Activated naive CD4-positive, alpha-beta T cell treated with anti-CD3 and anti-CD28 coated beads, Interleukin-2, amount 50 U/mL, for 24 hours (primary cell): ENCODE results near the gene CEBPA.
A peak's percentile ranks its signal among the peaks of the same experiment; 100 is the strongest.

Experiments
- H3K27ac Mint-ChIP-seq: one replicate; pipeline ENCODE4 v1.8.0; 2021; ENCODE audit warnings: mild to moderate bottlenecking, mixed read lengths
- H3K27me3 Mint-ChIP-seq: one replicate; pipeline ENCODE4 v1.8.0; 2021; ENCODE audit warnings: mixed read lengths
- H3K36me3 Mint-ChIP-seq: one replicate; pipeline ENCODE4 v1.8.0; 2021; ENCODE audit warnings: mixed read lengths
- H3K4me1 Mint-ChIP-seq: one replicate; pipeline ENCODE4 v1.8.0; 2021; ENCODE audit warnings: mixed read lengths
- H3K4me3 Mint-ChIP-seq: one replicate; pipeline ENCODE4 v1.8.0; 2021; ENCODE audit warnings: mild to moderate bottlenecking, mixed read lengths
- H3K9me3 Mint-ChIP-seq: one replicate; pipeline ENCODE4 v1.8.0; 2021; ENCODE audit warnings: mixed read lengths

The CEBPA gene

DNA sequence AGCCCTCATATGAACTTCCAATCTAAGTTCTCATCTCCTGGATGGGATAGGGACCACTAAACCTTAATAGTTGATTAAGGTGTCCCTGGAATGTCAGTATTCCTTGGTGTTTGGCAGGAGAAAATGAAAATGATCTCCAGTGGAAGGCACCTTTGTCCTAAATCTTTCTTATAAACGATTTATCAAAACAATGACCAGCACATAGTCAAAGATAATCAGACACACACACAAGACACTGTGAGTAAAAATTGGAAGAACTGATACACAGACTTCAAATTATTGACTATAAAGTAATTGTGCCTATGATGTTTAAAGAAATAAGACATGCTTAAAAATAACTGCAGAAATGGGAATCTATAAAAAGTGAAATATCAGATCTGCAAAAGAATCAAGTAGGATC is 13.7 kb downstream of the CEBPA start:
- H3K27ac Mint-ChIP-seq = no peak overlapping the region
- H3K36me3 Mint-ChIP-seq = peaks cover 9% of the 10 kb centered on the region
- peaks cover 19% of the 10 kb centered on the region for H3K9me3 Mint-ChIP-seq
- H3K4me1 Mint-ChIP-seq = peaks cover 4% of the 10 kb centered on the region
- peaks cover 12% of the 10 kb centered on the region for H3K27me3 Mint-ChIP-seq
- H3K4me3 Mint-ChIP-seq = no peak overlapping the region

DNA sequence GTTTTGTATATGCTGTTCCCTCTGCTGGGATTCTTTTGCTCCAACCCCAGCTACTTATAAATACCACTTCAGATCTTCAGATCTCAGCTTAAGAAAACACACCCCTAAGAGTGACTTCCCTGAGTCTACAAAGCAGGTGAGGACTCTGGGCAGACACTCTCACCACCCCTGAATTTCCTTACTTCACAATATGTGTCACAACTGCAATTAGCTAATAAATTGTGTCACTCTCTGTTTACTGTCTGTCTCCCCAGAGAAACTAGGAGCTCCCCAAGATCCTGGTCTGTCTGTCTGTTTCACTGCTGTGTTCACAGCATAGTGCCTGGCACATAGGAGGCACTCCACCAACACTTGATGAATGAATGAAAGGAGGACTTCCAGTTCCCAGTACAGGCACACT is 14.4 kb downstream of the CEBPA start:
- no peak overlapping the region for H3K27ac Mint-ChIP-seq
- H3K27me3 Mint-ChIP-seq = peaks cover 9% of the 10 kb centered on the region
- H3K4me3 Mint-ChIP-seq = no peak overlapping the region

GRCh38 chr19:33287438-33287837 is 14.9 kb downstream of the CEBPA start:
- Mint-ChIP-seq H3K9me3 (peaks cover 19% of the 10 kb centered on the region), H3K4me1 (peaks cover 4% of the 10 kb centered on the region), H3K36me3 (peaks cover 9% of the 10 kb centered on the region), H3K4me3 (no peak overlapping the region), H3K27ac (no peak overlapping the region), H3K27me3 (peaks cover 9% of the 10 kb centered on the region)

More for the DNA sequence above, 14.4 kb downstream of the CEBPA start:
- Mint-ChIP-seq H3K36me3 (peaks cover 9% of the 10 kb centered on the region), H3K4me1 (peaks cover 4% of the 10 kb centered on the region), H3K9me3 (peaks cover 19% of the 10 kb centered on the region)

GRCh38 chr19:33286899-33287298 is 15.4 kb downstream of the CEBPA start:
- Mint-ChIP-seq H3K27ac (no peak overlapping the region), H3K4me3 (no peak overlapping the region), H3K36me3 (peaks cover 9% of the 10 kb centered on the region), H3K4me1 (peaks cover 4% of the 10 kb centered on the region), H3K9me3 (peaks cover 19% of the 10 kb centered on the region), H3K27me3 (peaks cover 9% of the 10 kb centered on the region)

GRCh38 chr19:33285441-33285927 is 16.9 kb downstream of the CEBPA start:
- Mint-ChIP-seq H3K36me3 (peaks cover 9% of the 10 kb centered on the region), H3K27me3 (peaks cover 6% of the 10 kb centered on the region), H3K4me1 (peaks cover 6% of the 10 kb centered on the region), H3K9me3 (peaks cover 19% of the 10 kb centered on the region), H3K4me3 (no peak overlapping the region), H3K27ac (no peak overlapping the region)

DNA sequence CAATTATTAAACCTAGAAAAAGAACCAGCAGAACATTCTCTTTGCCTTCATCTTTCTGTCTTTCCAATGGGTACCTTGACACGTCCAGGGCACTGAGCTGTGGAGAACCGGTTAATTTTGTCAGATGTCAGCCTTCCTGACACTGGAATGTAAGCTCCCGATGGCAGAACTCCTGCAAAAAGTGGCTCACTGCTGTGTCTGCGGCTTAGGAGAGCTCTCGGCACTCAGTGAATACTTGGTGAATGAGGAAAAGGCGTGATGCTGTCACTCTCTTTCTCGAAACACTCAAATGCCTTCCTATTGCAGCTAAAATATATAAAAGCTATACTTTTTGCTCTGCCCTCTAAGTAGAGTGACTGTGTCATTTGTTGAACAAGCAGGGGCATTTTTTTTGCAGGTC is 17.6 kb downstream of the CEBPA start:
- Mint-ChIP-seq H3K4me3 (no peak overlapping the region), H3K27me3 (peaks cover 6% of the 10 kb centered on the region), H3K4me1 (peaks cover 12% of the 10 kb centered on the region), H3K27ac (no peak overlapping the region), H3K9me3 (peaks cover 19% of the 10 kb centered on the region), H3K36me3 (peaks cover 10% of the 10 kb centered on the region)

DNA sequence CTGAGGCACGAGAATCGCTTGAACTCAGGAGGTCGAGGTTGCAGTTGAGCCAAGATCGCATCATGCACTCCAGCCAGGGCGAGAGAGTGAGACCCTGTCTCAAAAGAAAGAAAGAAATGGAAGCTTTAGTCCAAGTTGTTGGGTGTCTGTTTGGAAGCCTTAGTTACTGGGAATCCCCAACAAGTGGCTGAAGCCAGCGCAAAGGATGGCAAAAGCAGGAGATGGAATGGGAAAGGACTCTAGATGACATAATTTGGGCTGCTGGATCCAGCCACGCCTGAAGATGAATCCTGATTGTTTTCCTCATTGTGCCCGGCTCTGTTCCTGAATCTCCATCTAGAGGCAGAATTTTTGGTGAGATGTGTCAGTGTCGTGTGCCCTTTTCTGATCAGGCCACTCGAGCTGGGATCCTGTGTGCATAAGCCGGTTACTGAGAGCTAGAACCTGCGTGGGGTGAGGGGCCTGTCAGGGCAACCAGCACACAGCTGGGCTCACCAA is 18.1 kb downstream of the CEBPA start:
- Mint-ChIP-seq H3K36me3 (peaks cover 10% of the 10 kb centered on the region), H3K9me3 (peaks cover 14% of the 10 kb centered on the region), H3K27ac (no peak overlapping the region), H3K4me1 (peaks cover 12% of the 10 kb centered on the region), H3K27me3 (peaks cover 6% of the 10 kb centered on the region), H3K4me3 (no peak overlapping the region)

DNA sequence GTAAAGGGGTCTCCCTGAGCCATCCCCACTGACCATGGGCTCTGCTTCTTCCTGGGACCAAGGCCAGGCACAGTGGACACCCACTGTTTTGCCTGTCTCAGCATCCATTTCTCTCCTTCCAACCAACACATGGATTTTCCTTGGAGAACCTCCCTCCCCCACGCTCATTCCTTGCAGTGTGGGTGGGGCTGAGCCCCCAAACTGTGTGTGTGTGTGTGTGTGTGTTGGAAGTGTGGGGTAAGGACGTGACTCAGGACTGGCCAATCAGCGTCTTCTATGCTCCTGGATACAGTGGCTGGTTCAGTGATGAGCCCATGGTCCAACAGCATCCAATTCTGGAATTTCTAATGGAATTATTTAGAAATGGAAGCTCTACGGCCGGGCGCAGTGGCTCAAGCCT is 18.7 kb downstream of the CEBPA start:
- peaks cover 6% of the 10 kb centered on the region for H3K27me3 Mint-ChIP-seq
- no peak overlapping the region for H3K27ac Mint-ChIP-seq
- H3K4me1 Mint-ChIP-seq = peaks cover 12% of the 10 kb centered on the region
- H3K9me3 Mint-ChIP-seq = peaks cover 8% of the 10 kb centered on the region
- H3K4me3 Mint-ChIP-seq = no peak overlapping the region
- peaks cover 6% of the 10 kb centered on the region for H3K36me3 Mint-ChIP-seq

- Mint-ChIP-seq H3K9me3 (no peaks in the 10 kb centered on the region), H3K36me3 (peaks cover 1% of the 10 kb centered on the region), H3K27me3 (no peaks in the 10 kb centered on the region), H3K4me3 (no peak overlapping the region), H3K4me1 (peaks cover 12% of the 10 kb centered on the region), H3K27ac (no peak overlapping the region)
These were observed 20.2 kb downstream of the CEBPA start for GRCh38 chr19:33282036-33282671.

DNA sequence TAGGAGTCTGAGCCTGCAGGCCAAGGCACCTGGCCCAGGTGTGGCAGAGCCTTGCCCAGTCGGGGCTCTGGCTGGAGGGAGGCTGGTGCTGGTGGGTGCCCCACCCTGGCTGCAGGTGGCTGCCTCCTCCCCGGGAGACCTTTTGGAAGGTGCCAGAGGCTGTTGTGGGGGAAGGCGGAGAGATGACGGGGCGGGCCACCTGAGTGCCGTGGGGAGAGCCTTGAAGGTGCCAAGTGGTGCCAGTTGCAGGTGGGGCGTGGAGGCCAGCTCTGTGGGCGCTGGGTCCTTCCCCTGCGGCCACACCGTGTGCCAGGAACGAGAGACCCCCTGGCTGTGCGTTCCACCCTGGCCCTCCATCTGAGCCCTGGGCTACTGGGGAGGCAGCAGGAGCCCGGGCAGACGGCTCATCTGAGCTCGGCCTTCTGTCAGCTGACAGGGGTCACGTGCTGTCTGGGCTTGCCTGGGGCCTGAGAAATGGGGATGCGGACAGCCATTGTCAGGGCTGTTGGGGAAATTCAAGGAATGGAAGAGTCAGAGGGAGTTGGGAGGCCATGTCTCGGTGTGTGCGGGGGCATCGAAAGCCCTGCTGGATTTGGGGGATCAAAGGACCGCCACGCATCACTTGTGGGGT is 20.9 kb downstream of the CEBPA start:
- no peaks in the 10 kb centered on the region for H3K9me3 Mint-ChIP-seq
- peaks cover 1% of the 10 kb centered on the region for H3K36me3 Mint-ChIP-seq
- H3K27me3 Mint-ChIP-seq = no peaks in the 10 kb centered on the region
- H3K4me3 Mint-ChIP-seq = no peak overlapping the region
- H3K27ac Mint-ChIP-seq = no peak overlapping the region
- peaks cover 9% of the 10 kb centered on the region for H3K4me1 Mint-ChIP-seq

- no peaks in the 10 kb centered on the region for H3K27me3 Mint-ChIP-seq
- peak overlapping the region; percentile 95 for H3K27ac Mint-ChIP-seq
- no peaks in the 10 kb centered on the region for H3K9me3 Mint-ChIP-seq
- peak overlapping the region; percentile 61 for H3K4me3 Mint-ChIP-seq
- H3K36me3 Mint-ChIP-seq = peaks cover 1% of the 10 kb centered on the region
- H3K4me1 Mint-ChIP-seq = peaks cover 9% of the 10 kb centered on the region
These were observed 21.9 kb downstream of the CEBPA start for GRCh38 chr19:33280351-33280921.

DNA sequence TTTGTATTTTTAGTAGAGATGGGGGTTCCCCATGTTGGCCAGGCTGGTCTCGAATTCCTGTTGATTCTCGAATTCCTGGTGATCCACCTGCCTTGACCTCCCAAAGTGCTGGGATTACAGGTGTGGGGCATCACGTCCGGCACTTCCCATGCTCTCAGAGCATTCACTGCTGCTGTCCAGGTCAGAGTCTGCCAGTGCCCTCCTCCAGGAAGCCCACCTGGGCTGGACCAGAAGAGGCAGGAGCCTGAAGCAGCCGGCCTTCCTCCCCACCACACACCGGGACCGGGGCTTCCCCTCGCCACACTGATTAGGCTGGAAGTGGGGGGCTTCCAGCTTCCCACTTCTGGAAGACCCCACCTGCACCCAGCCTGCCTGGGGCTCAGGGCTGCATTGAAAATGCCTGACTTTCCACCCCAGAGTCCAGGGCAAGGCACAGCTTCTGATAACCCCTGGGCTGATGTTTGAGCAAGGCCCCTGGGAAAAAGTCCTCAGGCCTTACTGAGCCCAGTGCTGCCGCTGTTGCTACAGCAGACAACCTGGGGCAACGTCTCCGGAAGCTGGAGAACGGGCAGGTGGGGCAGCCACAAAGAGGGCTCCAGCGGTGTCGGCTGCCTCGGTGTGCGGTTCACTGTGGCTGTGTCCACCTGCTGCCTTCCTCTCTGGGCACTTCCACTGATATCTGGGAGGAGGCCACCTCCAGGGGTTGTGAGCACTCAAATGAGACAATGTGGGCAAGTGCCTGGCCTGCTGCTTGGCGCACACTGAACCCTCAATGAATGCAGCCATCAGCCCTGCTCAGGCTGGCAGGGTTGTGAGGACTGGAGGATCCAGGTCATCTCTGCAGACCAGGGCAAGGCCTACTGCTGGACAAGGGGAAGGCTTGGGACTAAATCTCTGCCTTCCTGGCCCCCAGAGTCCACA is 22.6 kb downstream of the CEBPA start:
- H3K9me3 Mint-ChIP-seq = no peaks in the 10 kb centered on the region
- no peak overlapping the region for H3K4me3 Mint-ChIP-seq
- H3K36me3 Mint-ChIP-seq = peaks cover 1% of the 10 kb centered on the region
- H3K27ac Mint-ChIP-seq = no peak overlapping the region
- H3K4me1 Mint-ChIP-seq = peaks cover 9% of the 10 kb centered on the region
- no peaks in the 10 kb centered on the region for H3K27me3 Mint-ChIP-seq

- Mint-ChIP-seq H3K27me3 (no peaks in the 10 kb centered on the region), H3K4me3 (no peak overlapping the region), H3K9me3 (no peaks in the 10 kb centered on the region), H3K27ac (no peak overlapping the region), H3K36me3 (peaks cover 1% of the 10 kb centered on the region), H3K4me1 (peaks cover 14% of the 10 kb centered on the region)
These were observed 23.7 kb downstream of the CEBPA start for GRCh38 chr19:33278403-33279269.

DNA sequence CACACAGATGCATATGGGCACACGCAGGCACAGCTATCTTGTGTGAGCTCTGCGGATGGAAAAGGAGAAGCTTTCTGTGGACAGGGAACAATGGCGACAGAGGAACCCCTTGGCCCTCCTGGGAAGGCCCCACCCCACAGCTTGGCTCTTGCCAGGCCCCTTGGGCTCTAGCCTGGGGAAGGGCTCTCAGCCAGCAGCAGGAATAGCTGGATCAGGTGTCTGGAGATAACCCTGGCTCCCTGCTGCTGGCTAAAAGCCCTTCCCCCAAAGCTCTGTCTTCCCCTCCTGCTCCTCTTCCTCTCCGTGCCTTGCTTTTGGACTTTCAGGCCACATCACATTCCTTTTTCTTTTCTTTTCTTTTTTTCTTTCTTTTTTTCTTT is 24.3 kb downstream of the CEBPA start:
- H3K4me1 Mint-ChIP-seq = peaks cover 14% of the 10 kb centered on the region
- no peak overlapping the region for H3K4me3 Mint-ChIP-seq
- no peaks in the 10 kb centered on the region for H3K9me3 Mint-ChIP-seq
- no peaks in the 10 kb centered on the region for H3K27me3 Mint-ChIP-seq
- H3K36me3 Mint-ChIP-seq = peaks cover 1% of the 10 kb centered on the region
- H3K27ac Mint-ChIP-seq = no peak overlapping the region

DNA sequence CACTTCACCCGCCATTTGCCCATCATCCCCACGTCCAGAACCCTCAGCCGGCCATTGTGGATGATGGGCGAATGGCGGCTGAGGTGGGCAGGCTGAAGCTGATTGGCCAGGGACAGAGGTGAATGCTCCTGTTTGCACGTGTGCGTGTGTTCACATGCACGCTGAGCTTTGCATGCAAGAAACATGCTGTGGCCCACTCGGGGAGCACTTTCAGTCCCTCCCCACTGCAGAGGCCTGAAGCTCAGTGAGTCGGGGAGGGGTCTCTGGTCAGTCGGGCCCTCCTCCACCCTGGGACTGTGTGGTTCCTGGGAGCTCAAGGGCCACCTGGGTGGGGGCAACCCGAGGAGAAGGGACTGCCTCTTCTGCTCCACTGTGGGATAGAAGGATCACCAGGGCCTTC is 24.9 kb downstream of the CEBPA start:
- Mint-ChIP-seq H3K36me3 (peaks cover 1% of the 10 kb centered on the region), H3K27ac (no peak overlapping the region), H3K27me3 (no peaks in the 10 kb centered on the region), H3K4me1 (peaks cover 14% of the 10 kb centered on the region), H3K4me3 (no peak overlapping the region), H3K9me3 (no peaks in the 10 kb centered on the region)
